Measurements from ENCODE around the gene ANTXRL.
"Not testable (repeated sequence)": the region's sequence is repeated elsewhere in the genome, so short reads cannot be mapped to it uniquely, and the experiment has no call there.

ANTXRL gene

DNA sequence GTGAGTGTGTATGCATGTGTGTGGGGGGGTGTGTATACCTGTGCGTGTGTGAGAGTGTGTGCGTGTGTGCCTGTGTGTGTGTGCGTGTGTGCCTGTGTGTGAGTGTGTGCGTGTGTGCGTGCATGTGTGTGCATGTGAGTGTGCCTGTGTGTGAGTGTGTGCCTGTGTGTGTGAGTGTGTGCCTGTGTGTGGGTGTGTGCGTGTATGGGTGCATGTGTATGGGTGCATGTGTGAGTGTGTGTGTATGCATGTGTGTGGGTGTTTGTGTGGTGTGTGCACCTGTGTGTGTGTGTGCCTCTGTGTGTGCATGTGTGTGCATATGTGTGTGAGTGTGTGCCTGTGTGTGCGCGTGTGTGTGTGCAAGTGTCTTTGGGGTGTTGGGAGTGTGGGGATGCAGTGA, 6.4 kb downstream of the ANTXRL start:
- Histone ChIP-seq H3K27me3 (ENCODE audit: insufficient read depth, poor library complexity, severe bottlenecking) (no peaks in the 10 kb centered on the region), H3K4me3 (replicated peaks; ENCODE audit: insufficient read depth, low read length) (no peak overlapping the region), H3K27ac (replicated peaks) (no peak overlapping the region)
- DNase-seq (ENCODE audit: low read depth in 1 of 2, low spot score in 1 of 2): no peak
- TF ChIP-seq, protein P1, sequence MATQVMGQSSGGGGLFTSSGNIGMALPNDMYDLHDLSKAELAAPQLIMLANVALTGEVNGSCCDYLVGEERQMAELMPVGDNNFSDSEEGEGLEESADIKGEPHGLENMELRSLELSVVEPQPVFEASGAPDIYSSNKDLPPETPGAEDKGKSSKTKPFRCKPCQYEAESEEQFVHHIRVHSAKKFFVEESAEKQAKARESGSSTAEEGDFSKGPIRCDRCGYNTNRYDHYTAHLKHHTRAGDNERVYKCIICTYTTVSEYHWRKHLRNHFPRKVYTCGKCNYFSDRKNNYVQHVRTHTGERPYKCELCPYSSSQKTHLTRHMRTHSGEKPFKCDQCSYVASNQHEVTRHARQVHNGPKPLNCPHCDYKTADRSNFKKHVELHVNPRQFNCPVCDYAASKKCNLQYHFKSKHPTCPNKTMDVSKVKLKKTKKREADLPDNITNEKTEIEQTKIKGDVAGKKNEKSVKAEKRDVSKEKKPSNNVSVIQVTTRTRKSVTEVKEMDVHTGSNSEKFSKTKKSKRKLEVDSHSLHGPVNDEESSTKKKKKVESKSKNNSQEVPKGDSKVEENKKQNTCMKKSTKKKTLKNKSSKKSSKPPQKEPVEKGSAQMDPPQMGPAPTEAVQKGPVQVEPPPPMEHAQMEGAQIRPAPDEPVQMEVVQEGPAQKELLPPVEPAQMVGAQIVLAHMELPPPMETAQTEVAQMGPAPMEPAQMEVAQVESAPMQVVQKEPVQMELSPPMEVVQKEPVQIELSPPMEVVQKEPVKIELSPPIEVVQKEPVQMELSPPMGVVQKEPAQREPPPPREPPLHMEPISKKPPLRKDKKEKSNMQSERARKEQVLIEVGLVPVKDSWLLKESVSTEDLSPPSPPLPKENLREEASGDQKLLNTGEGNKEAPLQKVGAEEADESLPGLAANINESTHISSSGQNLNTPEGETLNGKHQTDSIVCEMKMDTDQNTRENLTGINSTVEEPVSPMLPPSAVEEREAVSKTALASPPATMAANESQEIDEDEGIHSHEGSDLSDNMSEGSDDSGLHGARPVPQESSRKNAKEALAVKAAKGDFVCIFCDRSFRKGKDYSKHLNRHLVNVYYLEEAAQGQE (IDR thresholded peaks at IDR 0.05; ENCODE audit: insufficient replicate concordance, low read depth): no peak
- TF ChIP-seq SPI1 (IDR thresholded peaks at IDR 0.05; ENCODE audit: borderline replicate concordance, low read depth) (no peak), CTCF (IDR thresholded peaks at IDR 0.05; ENCODE audit: insufficient read depth, low read length) (no peak), GABPA (IDR thresholded peaks at IDR 0.05; ENCODE audit: low read depth) (no peak), POLR2AphosphoS5 (IDR thresholded peaks at IDR 0.05; ENCODE audit: low read depth) (no peak)

DNA sequence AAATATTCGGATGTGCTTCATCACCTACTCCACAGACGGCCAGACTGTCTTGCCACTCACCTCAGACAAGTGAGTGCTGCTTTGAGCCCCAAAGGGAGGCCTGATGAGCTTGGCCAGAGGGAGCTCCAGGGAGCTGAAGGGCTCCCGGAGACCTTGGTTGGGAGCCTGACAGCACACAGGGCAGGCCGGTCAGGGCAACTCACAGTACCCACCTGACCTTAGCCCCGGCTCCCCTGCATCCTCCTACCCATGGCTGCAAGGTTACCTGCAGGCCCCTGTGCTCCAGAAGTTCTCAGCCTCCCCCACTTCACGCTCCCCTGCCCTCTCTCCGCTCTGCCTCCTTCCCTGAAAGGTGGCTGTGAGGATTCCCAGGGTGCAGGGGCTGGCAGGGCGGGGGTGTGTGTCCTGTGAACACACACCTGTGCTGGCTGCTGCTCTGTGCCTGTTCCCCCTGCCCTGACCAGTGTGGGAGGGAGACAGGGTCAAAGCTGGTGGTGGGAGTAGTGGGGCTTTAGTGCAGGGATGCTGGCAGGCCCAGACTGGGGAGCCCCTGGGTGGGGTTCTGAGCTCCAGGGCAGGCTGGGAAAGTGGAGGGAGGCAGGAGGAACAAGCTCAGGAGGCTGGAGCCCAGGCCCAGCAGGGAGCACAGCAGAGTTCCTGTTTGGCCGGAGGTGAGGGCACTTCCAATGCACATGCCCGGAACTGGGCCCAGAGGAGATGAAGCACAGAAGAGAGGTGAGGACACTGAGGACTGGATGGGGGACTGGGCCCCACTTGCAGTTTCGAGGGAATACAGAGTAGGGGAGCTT, 7.2 kb downstream of the ANTXRL start:
- Histone ChIP-seq H3K27ac (replicated peaks) (no peak overlapping the region), H3K4me3 (replicated peaks; ENCODE audit: insufficient read depth, low read length) (no peak overlapping the region), H3K27me3 (ENCODE audit: insufficient read depth, poor library complexity, severe bottlenecking) (no peaks in the 10 kb centered on the region)
- TF ChIP-seq SPI1 (IDR thresholded peaks at IDR 0.05; ENCODE audit: borderline replicate concordance, low read depth) (peak; percentile 22; the same call in 1 of the 2 replicates), CTCF (IDR thresholded peaks at IDR 0.05; ENCODE audit: insufficient read depth, low read length) (peak; percentile 9), POLR2AphosphoS5 (IDR thresholded peaks at IDR 0.05; ENCODE audit: low read depth) (no peak), GABPA (IDR thresholded peaks at IDR 0.05; ENCODE audit: low read depth) (no peak)
- TF ChIP-seq, protein P1 (IDR thresholded peaks at IDR 0.05; ENCODE audit: insufficient replicate concordance, low read depth): no peak
- peak in 1 of 2 experiments; percentile 63 for DNase-seq (ENCODE audit: low read depth in 1 of 2, low spot score in 1 of 2)

GRCh38 chr10:46294641-46295220, 7.9 kb downstream of the ANTXRL start:
- H3K27ac ChIP-seq (replicated peaks): no peak overlapping the region
- TF ChIP-seq POLR2AphosphoS5 (IDR thresholded peaks at IDR 0.05; ENCODE audit: low read depth) (no peak), GABPA (IDR thresholded peaks at IDR 0.05; ENCODE audit: low read depth) (no peak), SPI1 (IDR thresholded peaks at IDR 0.05; ENCODE audit: borderline replicate concordance, low read depth) (no peak), CTCF (IDR thresholded peaks at IDR 0.05; ENCODE audit: insufficient read depth, low read length) (no peak)
- TF ChIP-seq, protein P1 (IDR thresholded peaks at IDR 0.05; ENCODE audit: insufficient replicate concordance, low read depth): no peak

DNA sequence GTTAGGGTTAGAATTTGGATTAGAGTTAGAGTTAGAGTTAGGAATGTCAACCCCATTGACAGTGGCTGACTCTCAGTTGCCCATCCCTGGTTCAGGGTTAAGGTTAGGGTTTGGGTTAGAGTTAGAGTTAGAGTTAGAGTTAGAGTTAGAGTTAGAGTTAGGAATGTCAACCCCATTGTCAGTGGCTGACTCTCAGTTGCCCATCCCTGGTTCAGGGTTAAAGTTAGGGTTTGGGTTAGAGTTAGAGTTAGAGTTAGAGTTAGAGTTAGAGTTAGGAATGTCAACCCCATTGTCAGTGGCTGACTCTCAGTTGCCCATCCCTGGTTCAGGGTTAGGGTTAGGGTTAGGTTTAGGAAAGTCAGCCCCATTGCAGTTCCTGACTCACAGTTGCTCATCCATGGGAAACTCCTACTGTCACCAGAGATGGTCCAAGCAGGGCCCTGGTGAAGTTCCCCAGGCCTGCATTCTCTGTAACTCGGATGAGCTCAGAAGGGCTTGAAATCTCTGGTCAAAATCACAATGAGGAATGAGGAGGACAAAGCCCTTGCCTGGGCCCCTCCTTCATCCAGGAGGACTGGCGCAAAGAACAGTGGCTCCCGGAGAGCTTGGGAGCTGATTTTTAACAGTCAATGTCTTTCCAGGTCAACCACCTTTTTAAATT, 8.7 kb downstream of the ANTXRL start:
- H3K4me3 ChIP-seq (replicated peaks; ENCODE audit: insufficient read depth, low read length); H3K27ac ChIP-seq (replicated peaks); H3K27me3 ChIP-seq (ENCODE audit: insufficient read depth, poor library complexity, severe bottlenecking); DNase-seq (ENCODE audit: low read depth in 1 of 2, low spot score in 1 of 2): not testable (repeated sequence)

More at GRCh38 chr10:46294641-46295220, 7.9 kb downstream of the ANTXRL start:
- Histone ChIP-seq H3K4me3 (replicated peaks; ENCODE audit: insufficient read depth, low read length) (no peak overlapping the region), H3K27me3 (ENCODE audit: insufficient read depth, poor library complexity, severe bottlenecking) (no peaks in the 10 kb centered on the region)
- DNase-seq (ENCODE audit: low read depth in 1 of 2, low spot score in 1 of 2): no peak

GRCh38 chr10:46296086-46296485, 9.3 kb downstream of the ANTXRL start:
- not testable (repeated sequence) for DNase-seq (ENCODE audit: low read depth in 1 of 2, low spot score in 1 of 2); H3K4me3 ChIP-seq (replicated peaks; ENCODE audit: insufficient read depth, low read length); H3K27me3 ChIP-seq (ENCODE audit: insufficient read depth, poor library complexity, severe bottlenecking); H3K27ac ChIP-seq (replicated peaks)

Data from HL-60 (cell line).